ENCODE results near the gene GMPR2. TPM values are rescaled to one million over a fixed set of nuclear protein-coding genes. Genes with fewer than 3 reads are reported as not detected.

Gene GMPR2
- total and polyA plus RNA-seq, 2 of the 13 experiments (the other 11 are each of a cell fraction or from before 2014, with no cell fraction given) = 210 to 273 TPM

DNA sequence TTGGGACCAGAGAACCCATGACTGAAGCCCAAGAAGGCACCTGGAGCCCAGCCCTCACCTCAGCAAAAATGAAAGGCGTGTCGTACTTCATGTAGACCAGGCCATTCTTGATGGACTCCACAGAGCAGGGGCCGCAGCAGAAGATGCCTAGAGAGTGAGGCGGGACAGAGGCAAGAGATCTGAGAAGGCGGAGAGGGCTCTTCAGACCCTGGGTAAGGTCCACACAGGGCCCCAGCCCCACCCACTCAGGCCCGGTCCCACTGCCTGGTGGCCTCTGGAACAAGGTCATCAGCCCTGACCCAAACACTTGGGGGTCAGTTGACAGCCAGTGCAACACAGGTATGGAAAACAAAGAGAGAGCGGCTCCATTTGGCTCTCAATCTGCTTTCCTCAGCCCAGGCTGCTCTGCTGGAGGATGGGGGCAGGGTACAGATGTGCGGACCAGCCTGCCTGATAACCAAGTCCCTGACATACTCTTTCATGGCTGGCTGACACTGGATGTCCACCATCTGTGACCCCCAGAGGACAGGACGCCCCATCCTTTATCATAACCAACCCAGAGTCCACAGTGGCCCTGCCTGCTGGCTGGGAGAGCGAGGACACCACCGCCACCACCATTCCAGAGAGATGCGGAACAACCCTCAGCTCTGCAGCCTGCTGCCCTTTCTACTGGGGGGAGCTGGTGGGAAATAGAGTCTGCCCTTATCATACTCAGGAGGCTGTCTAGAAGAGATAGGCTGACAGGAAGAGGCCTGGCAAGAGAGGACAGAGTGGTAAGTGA is 23.4 kb downstream of the GMPR2 start (continued):
- TF ChIP-seq ASH2L (IDR thresholded peaks at IDR 0.05; ENCODE audit: insufficient read length, low read depth, low read length) (no peak), ZNF547 (CRISPR knock-in tag; IDR thresholded peaks at IDR 0.05) (no peak), ZNF430 (CRISPR knock-in tag; IDR thresholded peaks at IDR 0.05) (peak; percentile 79), MTA3 (CRISPR knock-in tag; IDR thresholded peaks at IDR 0.05) (no peak), SRF (IDR thresholded peaks at IDR 0.05; ENCODE audit: low read depth, low read length) (no peak), MAFF (IDR thresholded peaks at IDR 0.05; ENCODE audit: low read depth, low read length) (no peak), KLF9 (CRISPR knock-in tag; IDR thresholded peaks at IDR 0.05; ENCODE audit: low read depth) (no peak), TBL1XR1 (IDR thresholded peaks at IDR 0.05; ENCODE audit: borderline replicate concordance, low read length, partially characterized antibody) (no peak), RFX1 (IDR thresholded peaks at IDR 0.05) (no peak), ZSCAN31 (CRISPR knock-in tag; IDR thresholded peaks at IDR 0.05; ENCODE audit: low read depth) (peak; percentile 72; the same call in 1 of the 2 replicates), YEATS4 (CRISPR knock-in tag; IDR thresholded peaks at IDR 0.05; ENCODE audit: borderline replicate concordance) (no peak), DNMT1 (CRISPR knock-in tag; IDR thresholded peaks at IDR 0.05) (no peak), IRX3 (CRISPR knock-in tag; IDR thresholded peaks at IDR 0.05; ENCODE audit: borderline replicate concordance, low read depth) (peak; percentile 22; the same call in 1 of the 2 replicates), SAFB2 (CRISPR knock-in tag; IDR thresholded peaks at IDR 0.05; ENCODE audit: borderline replicate concordance, low read depth) (no peak), ZNF615 (CRISPR knock-in tag; IDR thresholded peaks at IDR 0.05; ENCODE audit: borderline replicate concordance) (no peak), KLF15 (CRISPR knock-in tag; IDR thresholded peaks at IDR 0.05; ENCODE audit: borderline replicate concordance) (no peak)
- TF ChIP-seq, protein P1, sequence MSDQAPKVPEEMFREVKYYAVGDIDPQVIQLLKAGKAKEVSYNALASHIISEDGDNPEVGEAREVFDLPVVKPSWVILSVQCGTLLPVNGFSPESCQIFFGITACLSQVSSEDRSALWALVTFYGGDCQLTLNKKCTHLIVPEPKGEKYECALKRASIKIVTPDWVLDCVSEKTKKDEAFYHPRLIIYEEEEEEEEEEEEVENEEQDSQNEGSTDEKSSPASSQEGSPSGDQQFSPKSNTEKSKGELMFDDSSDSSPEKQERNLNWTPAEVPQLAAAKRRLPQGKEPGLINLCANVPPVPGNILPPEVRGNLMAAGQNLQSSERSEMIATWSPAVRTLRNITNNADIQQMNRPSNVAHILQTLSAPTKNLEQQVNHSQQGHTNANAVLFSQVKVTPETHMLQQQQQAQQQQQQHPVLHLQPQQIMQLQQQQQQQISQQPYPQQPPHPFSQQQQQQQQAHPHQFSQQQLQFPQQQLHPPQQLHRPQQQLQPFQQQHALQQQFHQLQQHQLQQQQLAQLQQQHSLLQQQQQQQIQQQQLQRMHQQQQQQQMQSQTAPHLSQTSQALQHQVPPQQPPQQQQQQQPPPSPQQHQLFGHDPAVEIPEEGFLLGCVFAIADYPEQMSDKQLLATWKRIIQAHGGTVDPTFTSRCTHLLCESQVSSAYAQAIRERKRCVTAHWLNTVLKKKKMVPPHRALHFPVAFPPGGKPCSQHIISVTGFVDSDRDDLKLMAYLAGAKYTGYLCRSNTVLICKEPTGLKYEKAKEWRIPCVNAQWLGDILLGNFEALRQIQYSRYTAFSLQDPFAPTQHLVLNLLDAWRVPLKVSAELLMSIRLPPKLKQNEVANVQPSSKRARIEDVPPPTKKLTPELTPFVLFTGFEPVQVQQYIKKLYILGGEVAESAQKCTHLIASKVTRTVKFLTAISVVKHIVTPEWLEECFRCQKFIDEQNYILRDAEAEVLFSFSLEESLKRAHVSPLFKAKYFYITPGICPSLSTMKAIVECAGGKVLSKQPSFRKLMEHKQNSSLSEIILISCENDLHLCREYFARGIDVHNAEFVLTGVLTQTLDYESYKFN (CRISPR knock-in tag; conservative IDR thresholded peaks at IDR 0.05) = peak; percentile 92
- TF ChIP-seq, protein P2, sequence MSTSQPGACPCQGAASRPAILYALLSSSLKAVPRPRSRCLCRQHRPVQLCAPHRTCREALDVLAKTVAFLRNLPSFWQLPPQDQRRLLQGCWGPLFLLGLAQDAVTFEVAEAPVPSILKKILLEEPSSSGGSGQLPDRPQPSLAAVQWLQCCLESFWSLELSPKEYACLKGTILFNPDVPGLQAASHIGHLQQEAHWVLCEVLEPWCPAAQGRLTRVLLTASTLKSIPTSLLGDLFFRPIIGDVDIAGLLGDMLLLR (CRISPR knock-in tag; IDR thresholded peaks at IDR 0.05) = 0 out of 2 replicates have a peak, but pooled peaks have one; percentile 51
- TF ChIP-seq, protein P3, sequence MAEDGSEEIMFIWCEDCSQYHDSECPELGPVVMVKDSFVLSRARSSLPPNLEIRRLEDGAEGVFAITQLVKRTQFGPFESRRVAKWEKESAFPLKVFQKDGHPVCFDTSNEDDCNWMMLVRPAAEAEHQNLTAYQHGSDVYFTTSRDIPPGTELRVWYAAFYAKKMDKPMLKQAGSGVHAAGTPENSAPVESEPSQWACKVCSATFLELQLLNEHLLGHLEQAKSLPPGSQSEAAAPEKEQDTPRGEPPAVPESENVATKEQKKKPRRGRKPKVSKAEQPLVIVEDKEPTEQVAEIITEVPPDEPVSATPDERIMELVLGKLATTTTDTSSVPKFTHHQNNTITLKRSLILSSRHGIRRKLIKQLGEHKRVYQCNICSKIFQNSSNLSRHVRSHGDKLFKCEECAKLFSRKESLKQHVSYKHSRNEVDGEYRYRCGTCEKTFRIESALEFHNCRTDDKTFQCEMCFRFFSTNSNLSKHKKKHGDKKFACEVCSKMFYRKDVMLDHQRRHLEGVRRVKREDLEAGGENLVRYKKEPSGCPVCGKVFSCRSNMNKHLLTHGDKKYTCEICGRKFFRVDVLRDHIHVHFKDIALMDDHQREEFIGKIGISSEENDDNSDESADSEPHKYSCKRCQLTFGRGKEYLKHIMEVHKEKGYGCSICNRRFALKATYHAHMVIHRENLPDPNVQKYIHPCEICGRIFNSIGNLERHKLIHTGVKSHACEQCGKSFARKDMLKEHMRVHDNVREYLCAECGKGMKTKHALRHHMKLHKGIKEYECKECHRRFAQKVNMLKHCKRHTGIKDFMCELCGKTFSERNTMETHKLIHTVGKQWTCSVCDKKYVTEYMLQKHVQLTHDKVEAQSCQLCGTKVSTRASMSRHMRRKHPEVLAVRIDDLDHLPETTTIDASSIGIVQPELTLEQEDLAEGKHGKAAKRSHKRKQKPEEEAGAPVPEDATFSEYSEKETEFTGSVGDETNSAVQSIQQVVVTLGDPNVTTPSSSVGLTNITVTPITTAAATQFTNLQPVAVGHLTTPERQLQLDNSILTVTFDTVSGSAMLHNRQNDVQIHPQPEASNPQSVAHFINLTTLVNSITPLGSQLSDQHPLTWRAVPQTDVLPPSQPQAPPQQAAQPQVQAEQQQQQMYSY (CRISPR knock-in tag; IDR thresholded peaks at IDR 0.05) = no peak
- TF ChIP-seq, protein P4, sequence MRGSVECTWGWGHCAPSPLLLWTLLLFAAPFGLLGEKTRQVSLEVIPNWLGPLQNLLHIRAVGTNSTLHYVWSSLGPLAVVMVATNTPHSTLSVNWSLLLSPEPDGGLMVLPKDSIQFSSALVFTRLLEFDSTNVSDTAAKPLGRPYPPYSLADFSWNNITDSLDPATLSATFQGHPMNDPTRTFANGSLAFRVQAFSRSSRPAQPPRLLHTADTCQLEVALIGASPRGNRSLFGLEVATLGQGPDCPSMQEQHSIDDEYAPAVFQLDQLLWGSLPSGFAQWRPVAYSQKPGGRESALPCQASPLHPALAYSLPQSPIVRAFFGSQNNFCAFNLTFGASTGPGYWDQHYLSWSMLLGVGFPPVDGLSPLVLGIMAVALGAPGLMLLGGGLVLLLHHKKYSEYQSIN (CRISPR knock-in tag; IDR thresholded peaks at IDR 0.05; ENCODE audit: borderline replicate concordance) = no peak
